HepG2 (cell line): Measurements from ENCODE around the gene FBLIM1. TPM values are rescaled to one million over a fixed set of nuclear protein-coding genes. Genes with fewer than 3 reads are reported as not detected.
A peak's percentile ranks its signal among the peaks of the same experiment; 100 is the strongest.

ENCODE experiments used
- ELF4 ChIP-seq: sonication (generic); formaldehyde crosslinking; IDR thresholded peaks from 2 replicates; pipeline ENCODE4 v1.5.0; 2020; ENCODE audit warnings: missing genetic modification reagents, mild to moderate bottlenecking, moderate library complexity, borderline replicate concordance
- HDAC2 ChIP-seq: sonication (generic); formaldehyde crosslinking; IDR thresholded peaks from 2 replicates; pipeline ENCODE4 v1.4.0; 2020; ENCODE audit warnings: missing genetic modification reagents
- JUNB ChIP-seq: sonication (generic); formaldehyde crosslinking; IDR thresholded peaks from 2 replicates; pipeline ENCODE4 v1.8.0; 2022; ENCODE audit warnings: missing genetic modification reagents, mild to moderate bottlenecking, borderline replicate concordance
- MAZ ChIP-seq, 2 experiments: sonication (generic) in 1 of 2; formaldehyde crosslinking in 1 of 2; IDR thresholded peaks; 2 replicates each; pipeline versions ENCODE4 v1.5.0 to v1.6.1; 2012 to 2020; ENCODE audit warnings: low read depth in 2 of 2, mild to moderate bottlenecking in 2 of 2, borderline replicate concordance in 1 of 2, improper control_type of control experiment in 1 of 2, low read length in 1 of 2, missing genetic modification reagents in 1 of 2, moderate library complexity in 1 of 2
- MED13 ChIP-seq: sonication (generic); formaldehyde crosslinking; IDR thresholded peaks from 2 replicates; pipeline ENCODE4 v1.5.0; 2020; ENCODE audit warnings: missing genetic modification reagents
- MED8 ChIP-seq: sonication (generic); formaldehyde crosslinking; IDR thresholded peaks from 2 replicates; pipeline ENCODE4 v1.8.1; 2023; ENCODE audit warnings: mild to moderate bottlenecking, missing genetic modification reagents; ENCODE audit not compliant: insufficient replicate concordance
- MIER3 ChIP-seq: IDR thresholded peaks from 2 replicates; pipeline ENCODE4 v1.6.1; 2016; ENCODE audit warnings: missing compliant biosample characterization, borderline replicate concordance
- TSC22D2 ChIP-seq: sonication (generic); formaldehyde crosslinking; IDR thresholded peaks from 2 replicates; pipeline ENCODE4 v1.5.1; 2020; ENCODE audit warnings: missing genetic modification reagents, mild to moderate bottlenecking, borderline replicate concordance
- ZC3H13 ChIP-seq: sonication (generic); formaldehyde crosslinking; IDR thresholded peaks from 2 replicates; pipeline ENCODE4 v1.8.1; 2023; ENCODE audit warnings: mild to moderate bottlenecking, missing genetic modification reagents, moderate library complexity
- ZNF883 ChIP-seq: sonication (generic); formaldehyde crosslinking; IDR thresholded peaks from 2 replicates; pipeline ENCODE4 v1.5.1; 2020; ENCODE audit warnings: mild to moderate bottlenecking, missing genetic modification reagents; ENCODE audit errors: not compliant biosample characterization
- polyA plus RNA-seq, 8 experiments: library from polyadenylated mRNA; depleted of rRNA in 3 of 8; stranded (reverse) in 7 of 8; unstranded in 1 of 8; fragments of >200 nt; fragmentation: Illumina TruSeq in 4 of 8; extraction: Trizol in 4 of 8; gene quantifications; 2 replicates each; pipeline versions ENCODE4 v1.2.1 to v1.2.3, GENCODE V29; 2011 to 2016; ENCODE audit warnings: low read depth in 4 of 8, missing spikeins in 1 of 8, mixed read lengths in 1 of 8; ENCODE audit not compliant: insufficient read depth in 1 of 8
- total RNA-seq, 5 experiments: library from RNA; depleted of rRNA; stranded (reverse); fragments of >200 nt; fragmentation: Illumina TruSeq; extraction: Trizol; gene quantifications; 2 replicates each; pipeline ENCODE4 v1.2.3, GENCODE V29; 2016; ENCODE audit warnings: low read depth in 1 of 5
- TF ChIP-seq, protein P1 (sequence below): sonication (generic); formaldehyde crosslinking; IDR thresholded peaks from 2 replicates; pipeline ENCODE4 v1.5.1; 2020; ENCODE audit warnings: mild to moderate bottlenecking, missing genetic modification reagents, borderline replicate concordance
- TF ChIP-seq, protein P2 (sequence below): sonication (generic); formaldehyde crosslinking; IDR thresholded peaks from 2 replicates; pipeline ENCODE4 v1.9.0; 2022; ENCODE audit warnings: missing genetic modification reagents, mild to moderate bottlenecking, borderline replicate concordance
- TF ChIP-seq, protein P3 (sequence below): sonication (generic); formaldehyde crosslinking; IDR thresholded peaks from 2 replicates; pipeline ENCODE4 v1.5.0; 2020; ENCODE audit warnings: missing genetic modification reagents, mild to moderate bottlenecking, borderline replicate concordance
- TF ChIP-seq, protein P4 (sequence below): sonication (generic); formaldehyde crosslinking; IDR thresholded peaks from 2 replicates; pipeline ENCODE4 v1.4.0; 2020; ENCODE audit warnings: missing genetic modification reagents, borderline replicate concordance

The FBLIM1 gene
- total and polyA plus RNA-seq, 2 of the 13 experiments (the other 11 are each of a cell fraction or from before 2014, with no cell fraction given): 10.6 to 23.0 TPM

DNA sequence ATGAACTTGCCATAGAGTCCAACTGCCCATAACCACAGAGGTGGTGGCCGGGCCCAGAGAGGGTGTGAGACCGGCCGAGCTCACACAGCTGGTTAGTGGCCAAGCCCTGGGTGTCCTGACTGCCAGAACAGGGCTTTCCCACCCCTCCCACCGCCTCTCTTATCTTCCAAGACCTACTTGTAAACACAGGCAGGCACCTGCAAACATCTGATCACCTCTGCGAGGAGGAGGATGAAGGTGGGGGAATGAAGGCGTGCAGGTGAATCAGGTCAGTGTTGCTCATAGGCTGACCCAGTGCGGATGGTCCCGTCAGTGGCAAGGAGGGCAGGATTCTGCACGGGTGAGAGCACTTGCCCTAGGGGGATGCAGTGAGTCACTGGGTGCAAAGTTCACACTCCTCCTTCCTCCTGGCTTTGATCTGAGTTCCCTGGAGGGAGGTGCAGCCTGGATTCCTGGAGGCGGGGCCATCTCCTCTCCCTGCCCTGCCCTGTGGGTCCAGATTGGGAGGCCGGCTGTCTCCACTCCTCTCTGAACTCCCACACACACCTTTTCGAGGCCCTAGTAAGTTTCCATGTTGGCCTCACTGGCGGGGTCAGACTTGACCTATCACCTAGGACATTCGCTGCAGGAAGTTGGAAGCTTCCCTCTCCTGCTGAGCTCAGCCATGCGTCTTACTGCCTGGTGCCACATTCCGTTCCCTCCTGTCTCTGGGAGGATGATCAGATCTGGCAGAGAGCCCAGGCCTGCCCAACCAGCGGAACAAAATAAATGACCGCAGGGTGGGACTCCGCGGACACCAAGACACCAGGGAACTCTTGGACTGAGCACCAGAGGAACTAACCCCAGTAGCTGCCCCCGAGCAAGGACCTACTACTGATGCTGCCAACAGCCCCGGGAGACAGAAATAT, 41.6 kb downstream of the FBLIM1 start (continued):
- TF ChIP-seq, protein P1, sequence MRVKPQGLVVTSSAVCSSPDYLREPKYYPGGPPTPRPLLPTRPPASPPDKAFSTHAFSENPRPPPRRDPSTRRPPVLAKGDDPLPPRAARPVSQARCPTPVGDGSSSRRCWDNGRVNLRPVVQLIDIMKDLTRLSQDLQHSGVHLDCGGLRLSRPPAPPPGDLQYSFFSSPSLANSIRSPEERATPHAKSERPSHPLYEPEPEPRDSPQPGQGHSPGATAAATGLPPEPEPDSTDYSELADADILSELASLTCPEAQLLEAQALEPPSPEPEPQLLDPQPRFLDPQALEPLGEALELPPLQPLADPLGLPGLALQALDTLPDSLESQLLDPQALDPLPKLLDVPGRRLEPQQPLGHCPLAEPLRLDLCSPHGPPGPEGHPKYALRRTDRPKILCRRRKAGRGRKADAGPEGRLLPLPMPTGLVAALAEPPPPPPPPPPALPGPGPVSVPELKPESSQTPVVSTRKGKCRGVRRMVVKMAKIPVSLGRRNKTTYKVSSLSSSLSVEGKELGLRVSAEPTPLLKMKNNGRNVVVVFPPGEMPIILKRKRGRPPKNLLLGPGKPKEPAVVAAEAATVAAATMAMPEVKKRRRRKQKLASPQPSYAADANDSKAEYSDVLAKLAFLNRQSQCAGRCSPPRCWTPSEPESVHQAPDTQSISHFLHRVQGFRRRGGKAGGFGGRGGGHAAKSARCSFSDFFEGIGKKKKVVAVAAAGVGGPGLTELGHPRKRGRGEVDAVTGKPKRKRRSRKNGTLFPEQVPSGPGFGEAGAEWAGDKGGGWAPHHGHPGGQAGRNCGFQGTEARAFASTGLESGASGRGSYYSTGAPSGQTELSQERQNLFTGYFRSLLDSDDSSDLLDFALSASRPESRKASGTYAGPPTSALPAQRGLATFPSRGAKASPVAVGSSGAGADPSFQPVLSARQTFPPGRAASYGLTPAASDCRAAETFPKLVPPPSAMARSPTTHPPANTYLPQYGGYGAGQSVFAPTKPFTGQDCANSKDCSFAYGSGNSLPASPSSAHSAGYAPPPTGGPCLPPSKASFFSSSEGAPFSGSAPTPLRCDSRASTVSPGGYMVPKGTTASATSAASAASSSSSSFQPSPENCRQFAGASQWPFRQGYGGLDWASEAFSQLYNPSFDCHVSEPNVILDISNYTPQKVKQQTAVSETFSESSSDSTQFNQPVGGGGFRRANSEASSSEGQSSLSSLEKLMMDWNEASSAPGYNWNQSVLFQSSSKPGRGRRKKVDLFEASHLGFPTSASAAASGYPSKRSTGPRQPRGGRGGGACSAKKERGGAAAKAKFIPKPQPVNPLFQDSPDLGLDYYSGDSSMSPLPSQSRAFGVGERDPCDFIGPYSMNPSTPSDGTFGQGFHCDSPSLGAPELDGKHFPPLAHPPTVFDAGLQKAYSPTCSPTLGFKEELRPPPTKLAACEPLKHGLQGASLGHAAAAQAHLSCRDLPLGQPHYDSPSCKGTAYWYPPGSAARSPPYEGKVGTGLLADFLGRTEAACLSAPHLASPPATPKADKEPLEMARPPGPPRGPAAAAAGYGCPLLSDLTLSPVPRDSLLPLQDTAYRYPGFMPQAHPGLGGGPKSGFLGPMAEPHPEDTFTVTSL (CRISPR knock-in tag): 0 out of 2 replicates have a peak, but pooled peaks have one; percentile 28
- peak; percentile 91 for TF ChIP-seq MIER3 (CRISPR knock-in tag)
- no peak for TF ChIP-seq ELF4 (CRISPR knock-in tag)
- TF ChIP-seq HDAC2: peak; percentile 86
- TF ChIP-seq MED13 (CRISPR knock-in tag): peak; percentile 11; the same call in 1 of the 2 replicates
- TF ChIP-seq, protein P2, sequence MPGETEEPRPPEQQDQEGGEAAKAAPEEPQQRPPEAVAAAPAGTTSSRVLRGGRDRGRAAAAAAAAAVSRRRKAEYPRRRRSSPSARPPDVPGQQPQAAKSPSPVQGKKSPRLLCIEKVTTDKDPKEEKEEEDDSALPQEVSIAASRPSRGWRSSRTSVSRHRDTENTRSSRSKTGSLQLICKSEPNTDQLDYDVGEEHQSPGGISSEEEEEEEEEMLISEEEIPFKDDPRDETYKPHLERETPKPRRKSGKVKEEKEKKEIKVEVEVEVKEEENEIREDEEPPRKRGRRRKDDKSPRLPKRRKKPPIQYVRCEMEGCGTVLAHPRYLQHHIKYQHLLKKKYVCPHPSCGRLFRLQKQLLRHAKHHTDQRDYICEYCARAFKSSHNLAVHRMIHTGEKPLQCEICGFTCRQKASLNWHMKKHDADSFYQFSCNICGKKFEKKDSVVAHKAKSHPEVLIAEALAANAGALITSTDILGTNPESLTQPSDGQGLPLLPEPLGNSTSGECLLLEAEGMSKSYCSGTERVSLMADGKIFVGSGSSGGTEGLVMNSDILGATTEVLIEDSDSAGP (CRISPR knock-in tag): peak; percentile 84
- TF ChIP-seq TSC22D2 (CRISPR knock-in tag): no peak
- TF ChIP-seq ZC3H13 (CRISPR knock-in tag): no peak; the same call in 1 of the 2 replicates
- TF ChIP-seq, protein P3, sequence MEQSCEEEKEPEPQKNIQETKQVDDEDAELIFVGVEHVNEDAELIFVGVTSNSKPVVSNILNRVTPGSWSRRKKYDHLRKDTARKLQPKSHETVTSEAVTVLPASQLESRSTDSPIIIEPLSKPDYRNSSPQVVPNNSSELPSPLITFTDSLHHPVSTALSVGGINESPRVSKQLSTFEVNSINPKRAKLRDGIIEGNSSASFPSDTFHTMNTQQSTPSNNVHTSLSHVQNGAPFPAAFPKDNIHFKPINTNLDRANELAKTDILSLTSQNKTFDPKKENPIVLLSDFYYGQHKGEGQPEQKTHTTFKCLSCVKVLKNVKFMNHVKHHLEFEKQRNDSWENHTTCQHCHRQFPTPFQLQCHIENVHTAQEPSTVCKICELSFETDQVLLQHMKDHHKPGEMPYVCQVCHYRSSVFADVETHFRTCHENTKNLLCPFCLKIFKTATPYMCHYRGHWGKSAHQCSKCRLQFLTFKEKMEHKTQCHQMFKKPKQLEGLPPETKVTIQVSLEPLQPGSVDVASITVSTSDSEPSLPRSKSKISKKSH (CRISPR knock-in tag): 0 out of 2 replicates have a peak, but pooled peaks have one; percentile 8
- no peak for TF ChIP-seq ZNF883 (CRISPR knock-in tag)
- peak; percentile 96 for TF ChIP-seq JUNB (CRISPR knock-in tag)
- TF ChIP-seq MAZ (IDR thresholded peaks at IDR 0.05; ENCODE audit: borderline replicate concordance, low read depth, low read length): peak; percentile 97
- TF ChIP-seq MAZ (CRISPR knock-in tag; IDR thresholded peaks at IDR 0.05; ENCODE audit: low read depth): peak; percentile 77
- TF ChIP-seq, protein P4, sequence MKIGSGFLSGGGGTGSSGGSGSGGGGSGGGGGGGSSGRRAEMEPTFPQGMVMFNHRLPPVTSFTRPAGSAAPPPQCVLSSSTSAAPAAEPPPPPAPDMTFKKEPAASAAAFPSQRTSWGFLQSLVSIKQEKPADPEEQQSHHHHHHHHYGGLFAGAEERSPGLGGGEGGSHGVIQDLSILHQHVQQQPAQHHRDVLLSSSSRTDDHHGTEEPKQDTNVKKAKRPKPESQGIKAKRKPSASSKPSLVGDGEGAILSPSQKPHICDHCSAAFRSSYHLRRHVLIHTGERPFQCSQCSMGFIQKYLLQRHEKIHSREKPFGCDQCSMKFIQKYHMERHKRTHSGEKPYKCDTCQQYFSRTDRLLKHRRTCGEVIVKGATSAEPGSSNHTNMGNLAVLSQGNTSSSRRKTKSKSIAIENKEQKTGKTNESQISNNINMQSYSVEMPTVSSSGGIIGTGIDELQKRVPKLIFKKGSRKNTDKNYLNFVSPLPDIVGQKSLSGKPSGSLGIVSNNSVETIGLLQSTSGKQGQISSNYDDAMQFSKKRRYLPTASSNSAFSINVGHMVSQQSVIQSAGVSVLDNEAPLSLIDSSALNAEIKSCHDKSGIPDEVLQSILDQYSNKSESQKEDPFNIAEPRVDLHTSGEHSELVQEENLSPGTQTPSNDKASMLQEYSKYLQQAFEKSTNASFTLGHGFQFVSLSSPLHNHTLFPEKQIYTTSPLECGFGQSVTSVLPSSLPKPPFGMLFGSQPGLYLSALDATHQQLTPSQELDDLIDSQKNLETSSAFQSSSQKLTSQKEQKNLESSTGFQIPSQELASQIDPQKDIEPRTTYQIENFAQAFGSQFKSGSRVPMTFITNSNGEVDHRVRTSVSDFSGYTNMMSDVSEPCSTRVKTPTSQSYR (CRISPR knock-in tag): peak; percentile 43; the same call in 1 of the 2 replicates
- peak; percentile 27 for TF ChIP-seq MED8 (CRISPR knock-in tag)
